Activated T-helper 1 cell treated with anti-CD3 and anti-CD28 coated beads, Interleukin-2, amount 50 U/mL, for 16 hours (primary cell): ENCODE data around the gene CHN2.

Experiments
- DNase-seq, 2 donors: peaks; one replicate each; pipeline ENCODE4 v3.0.0-alpha.2; 2020; ENCODE audit warnings: low read depth in 1 of 2, low spot score in 1 of 2

The CHN2 gene

DNA sequence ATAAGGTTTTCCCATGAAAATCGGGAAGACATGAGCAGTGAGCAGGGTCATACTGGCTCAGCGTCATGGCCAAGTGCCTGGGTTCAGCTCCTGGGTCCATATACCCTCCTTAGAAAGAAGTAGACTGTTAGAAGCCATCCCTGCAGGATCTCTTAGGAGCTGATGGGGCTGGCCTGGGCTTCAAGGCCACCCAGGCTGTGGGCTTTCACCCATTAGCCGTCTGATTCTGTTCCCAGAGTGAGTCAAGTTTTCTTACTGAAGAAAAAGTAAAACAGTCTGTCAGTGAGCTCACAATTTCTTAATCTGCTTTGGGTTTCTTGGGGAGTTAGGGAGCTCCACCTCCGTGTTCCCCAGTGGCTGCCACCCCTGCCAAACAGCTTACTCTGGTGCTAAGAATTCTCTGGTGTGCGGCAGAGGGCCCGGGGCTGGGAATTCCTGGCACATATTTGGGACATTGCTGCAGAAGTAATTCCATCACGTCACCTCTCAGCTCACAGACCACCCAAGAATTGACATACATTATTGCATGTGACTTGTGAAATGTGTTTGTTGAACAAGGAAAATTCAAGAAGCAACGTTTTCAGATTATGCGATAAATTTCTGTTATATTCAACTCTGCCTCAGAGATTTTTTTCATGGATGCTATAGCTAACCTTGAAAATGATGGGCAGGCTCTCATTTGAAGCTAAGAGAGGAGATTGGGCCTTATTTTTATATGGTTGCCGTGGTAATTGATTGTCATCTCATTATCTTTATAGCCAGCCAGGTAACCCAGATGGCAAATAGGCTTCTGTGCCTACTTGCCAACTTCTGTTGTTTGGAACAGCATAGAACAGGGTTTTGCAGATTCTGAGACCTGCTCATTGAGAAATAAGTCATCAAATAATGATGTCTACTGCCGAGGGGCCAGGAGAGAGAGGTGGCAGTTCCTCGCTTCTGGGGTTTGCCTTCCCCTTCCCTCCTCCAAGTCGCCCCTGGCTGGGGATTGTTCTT, 166.4 kb downstream of the CHN2 start:
- DNase-seq = no peak

GRCh38 chr7:29362380-29362779, 167.8 kb downstream of the CHN2 start:
- no peak for DNase-seq

DNA sequence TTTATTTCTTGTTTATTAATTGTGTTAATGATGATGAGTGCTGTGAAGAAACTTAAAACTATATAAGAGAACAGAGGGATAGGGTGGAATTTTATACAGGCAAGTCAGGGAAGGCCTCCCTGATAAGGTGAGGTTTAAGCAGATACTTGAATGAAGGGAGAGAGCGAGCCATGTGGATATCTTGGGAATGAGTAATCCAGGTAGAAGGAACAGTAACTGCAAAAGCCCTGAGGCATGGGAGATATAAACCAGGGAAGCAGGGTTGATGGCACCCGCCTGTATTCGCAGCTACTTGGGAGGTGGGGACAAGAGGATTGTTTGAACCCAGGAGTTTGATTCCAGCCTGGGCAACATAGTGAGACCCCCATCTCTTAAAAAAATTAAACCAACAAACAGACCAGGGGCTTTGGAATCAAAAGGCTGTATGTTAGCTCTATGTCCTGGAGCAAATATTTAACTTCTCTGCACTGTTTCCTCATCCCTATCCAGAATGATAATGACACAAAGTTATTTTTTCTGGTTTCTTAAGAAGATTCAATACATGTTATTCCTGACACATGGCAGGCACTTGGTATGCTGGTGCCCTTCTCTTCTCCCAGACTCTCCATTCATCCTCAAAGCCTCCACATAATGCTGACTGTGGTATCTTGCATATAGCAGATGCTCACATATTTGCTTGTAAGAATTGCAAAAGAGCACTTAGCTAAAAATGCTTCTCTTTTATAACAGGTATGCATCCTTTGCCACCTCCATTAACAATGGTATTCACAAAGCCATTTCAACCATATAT, 169.3 kb downstream of the CHN2 start:
- no peak for DNase-seq

- DNase-seq = no peak
Observed at GRCh38 chr7:29364661-29365060, 170.1 kb downstream of the CHN2 start.

DNA sequence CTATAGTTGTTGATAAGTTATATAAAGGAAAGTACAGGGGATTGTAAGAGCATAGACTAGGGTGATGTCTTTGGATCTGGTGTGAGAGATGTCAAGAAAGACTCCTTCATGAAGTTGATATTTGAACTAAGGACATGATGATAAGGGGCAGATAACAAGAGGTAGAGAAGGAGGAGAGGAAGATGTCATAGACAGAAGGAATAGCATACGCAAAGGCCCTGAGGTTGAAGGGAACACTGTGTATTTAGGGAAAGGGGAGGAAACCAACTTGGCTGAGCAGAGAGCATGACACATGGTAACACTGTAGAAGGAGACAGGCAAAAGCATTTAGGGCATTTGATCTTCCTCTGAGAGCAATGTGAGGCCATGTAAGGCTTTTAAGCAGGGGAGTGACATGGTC, 170.8 kb downstream of the CHN2 start:
- DNase-seq = no peak

GRCh38 chr7:29367784-29368183, 173.2 kb downstream of the CHN2 start:
- no peak for DNase-seq

GRCh38 chr7:29369909-29370488, 175.4 kb downstream of the CHN2 start:
- DNase-seq = no peak

GRCh38 chr7:29370531-29371314, 176.1 kb downstream of the CHN2 start:
- no peak for DNase-seq

DNA sequence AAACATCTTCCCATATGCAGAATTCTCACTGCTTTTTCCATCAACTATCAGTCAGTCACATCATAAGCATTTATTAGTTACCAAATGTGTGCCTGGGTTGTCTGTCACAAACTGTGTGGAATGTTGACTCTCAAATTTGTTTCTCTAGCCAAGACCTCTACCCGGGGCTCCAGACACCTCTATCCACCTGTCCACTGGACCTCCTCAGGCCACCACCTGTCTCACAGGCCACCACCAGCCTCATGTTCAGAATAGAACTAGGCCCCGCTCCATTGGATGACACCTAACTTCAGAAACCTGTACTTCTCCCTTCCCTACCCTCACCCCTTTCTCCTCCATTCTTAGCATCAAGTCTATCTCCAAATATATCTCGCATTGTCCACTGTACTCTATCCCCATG, 176.9 kb downstream of the CHN2 start:
- no peak for DNase-seq

DNA sequence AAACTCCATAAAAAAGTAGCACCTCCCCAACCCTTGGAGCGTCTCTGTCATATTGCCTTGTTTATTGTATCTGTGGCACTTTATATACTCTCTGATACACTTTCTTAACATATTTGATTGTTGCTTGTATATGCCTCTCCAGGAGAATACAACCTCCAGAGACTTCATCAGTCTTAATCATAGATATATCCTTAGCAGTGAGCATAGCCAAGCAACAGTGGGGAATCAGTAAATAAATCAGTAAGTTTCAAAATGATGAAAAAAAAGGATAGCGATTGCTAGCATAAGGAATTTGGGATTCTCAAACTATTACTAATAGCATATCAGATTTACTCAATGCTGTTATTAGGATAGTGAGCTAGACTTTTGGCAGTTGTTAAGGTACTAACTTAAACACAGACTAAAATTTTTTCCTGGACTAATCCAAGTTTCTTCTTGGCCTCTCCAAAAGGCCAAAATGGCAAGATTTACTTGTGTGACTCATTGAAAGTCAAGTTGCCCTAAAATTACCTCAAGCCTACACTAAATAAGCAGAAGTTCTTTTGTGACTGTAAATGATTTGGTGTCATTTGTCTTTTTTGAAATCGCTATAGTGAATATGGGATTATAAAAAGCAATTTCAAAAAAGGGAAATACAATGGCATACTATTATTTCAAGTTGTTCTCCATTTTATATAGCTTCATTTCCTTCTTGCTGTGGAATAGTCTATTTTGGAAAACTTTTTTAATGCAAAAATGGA, 177.9 kb downstream of the CHN2 start:
- DNase-seq = no peak

GRCh38 chr7:29375641-29376562, 181.3 kb downstream of the CHN2 start:
- DNase-seq = no peak

GRCh38 chr7:29377718-29378117, 183.1 kb downstream of the CHN2 start:
- no peak for DNase-seq

DNA sequence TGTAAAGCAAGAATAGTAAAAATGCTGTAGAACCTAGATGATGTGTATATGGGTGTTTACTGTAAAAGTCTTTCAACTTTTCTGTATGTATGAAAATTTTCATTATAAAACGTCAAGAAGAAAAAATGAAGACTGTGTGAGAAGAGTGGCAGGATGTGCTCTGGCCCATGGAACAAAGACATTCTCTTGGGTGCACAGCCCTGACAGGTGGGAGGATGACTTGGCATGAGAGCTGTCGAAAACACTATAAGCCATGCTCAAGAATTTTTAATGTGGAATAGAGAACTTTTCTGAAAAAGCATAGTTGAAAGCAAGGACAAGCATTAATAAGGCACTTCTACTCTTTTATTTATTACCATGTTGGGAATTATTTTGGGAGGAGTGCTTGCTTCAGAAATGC, 185.0 kb downstream of the CHN2 start:
- DNase-seq = no peak

DNA sequence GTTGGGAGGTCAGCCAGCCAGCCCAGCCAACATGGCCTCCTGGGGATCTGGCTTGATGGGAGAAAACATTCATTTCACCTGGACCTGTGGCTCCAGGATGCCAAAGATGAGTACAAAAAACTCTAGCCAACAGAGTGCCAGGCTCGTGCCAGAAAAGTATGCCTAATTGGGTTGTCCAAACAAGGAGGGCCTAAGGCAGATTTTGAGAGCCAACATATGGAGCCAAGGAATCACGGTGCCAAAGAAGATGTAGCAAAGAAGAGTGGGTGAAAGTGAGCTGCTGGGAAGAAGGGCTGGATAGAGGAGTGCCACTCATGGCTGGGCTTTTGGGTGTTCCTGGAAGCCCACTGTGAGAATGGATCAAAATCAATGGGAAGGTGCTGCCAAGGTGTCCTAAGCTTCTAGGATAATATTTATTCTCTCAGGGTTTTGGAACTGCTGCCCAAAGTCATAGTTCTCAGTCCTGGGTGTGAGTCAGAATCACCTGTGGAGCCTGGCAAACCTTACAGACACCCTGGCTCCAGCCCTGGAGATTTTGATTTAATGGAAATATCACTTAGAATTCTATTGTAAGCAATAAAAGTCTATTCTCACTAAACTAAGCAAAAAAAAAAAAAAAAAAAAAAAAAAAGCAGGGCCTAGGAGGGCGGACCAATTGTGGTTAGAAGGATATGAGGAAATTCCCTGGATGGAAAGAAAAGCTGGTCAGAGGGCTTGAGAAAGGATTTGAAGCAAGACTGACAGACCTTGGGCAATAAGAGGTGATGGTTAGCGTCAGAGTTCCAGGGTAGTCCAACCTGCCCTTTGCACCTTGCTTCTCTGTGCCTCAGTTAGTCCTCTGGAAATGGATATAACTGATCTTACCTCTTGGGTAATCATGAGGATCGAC, 186.9 kb downstream of the CHN2 start:
- no peak for DNase-seq

DNA sequence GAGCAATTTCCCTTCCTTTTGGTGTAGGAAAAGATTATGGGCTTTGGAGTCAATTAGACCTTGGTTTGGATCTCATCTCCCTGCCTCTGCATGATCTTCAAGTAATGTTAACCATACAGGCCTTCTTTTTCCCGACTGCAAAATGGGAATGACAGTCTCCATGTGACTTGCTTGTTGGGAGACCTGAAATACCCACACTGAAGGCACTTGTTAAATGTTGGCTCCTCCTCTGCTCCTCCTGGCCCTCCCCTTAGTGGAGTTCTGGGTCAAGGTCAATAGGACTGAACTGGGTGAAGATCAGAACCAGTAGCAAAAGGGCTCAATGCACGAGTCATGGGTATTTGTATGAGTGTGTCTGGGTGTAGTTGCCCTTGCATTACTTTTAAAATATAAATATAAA, 189.7 kb downstream of the CHN2 start:
- DNase-seq = no peak

DNA sequence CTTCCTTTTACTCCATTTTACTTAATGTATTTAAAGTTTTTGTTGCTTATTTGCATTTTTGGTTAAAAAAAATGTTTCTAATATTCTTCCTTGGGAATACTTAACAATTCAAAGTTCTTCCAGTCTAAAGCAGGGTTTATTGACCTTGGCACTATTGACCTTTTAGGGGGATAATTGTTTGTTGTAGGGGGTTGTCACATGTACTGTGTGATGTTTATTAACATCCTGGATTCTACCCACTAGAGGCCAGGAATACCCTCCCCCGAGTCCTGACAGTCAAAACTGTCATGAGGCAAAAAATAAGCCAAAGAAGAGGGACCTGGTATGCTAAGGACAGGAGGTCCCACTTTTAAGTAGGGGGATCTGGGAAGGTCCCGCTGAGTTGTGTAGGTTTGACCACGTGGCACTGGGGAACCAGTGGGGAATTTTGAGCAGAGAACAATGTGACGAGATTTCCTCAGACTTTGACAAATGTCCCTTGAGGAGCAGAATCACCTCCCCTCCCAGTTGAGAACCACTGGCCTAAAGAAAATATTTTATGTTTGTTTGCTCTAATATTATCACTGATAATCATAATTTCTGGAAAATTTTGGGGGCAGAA, 190.7 kb downstream of the CHN2 start:
- DNase-seq = no peak

DNA sequence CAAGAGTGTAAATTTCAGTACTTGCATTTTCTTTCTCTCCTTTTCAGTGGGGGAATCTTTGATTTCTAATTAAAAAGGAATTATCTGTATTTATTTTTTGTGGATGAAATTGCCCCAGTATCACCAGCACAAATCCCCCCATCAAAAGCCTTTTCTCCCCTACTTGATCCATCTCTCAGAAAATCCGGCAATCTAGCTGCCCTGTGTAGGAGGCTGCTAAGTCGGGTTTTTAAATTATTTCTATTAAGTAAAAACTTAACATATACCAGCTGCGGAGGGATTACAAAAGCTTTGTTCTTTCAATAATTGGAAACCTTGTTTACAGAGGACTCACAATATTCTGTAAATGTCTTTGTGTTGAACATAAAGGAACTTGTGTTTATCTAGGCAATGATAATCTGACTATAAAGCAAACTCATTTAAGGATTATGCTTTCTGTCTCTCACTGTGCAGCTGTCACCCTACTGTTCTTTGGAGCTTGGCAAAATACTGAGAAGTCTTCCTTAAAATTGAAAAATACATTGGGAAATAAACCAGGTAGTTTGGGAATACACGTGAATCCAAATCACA, 191.7 kb downstream of the CHN2 start:
- DNase-seq = no peak

GRCh38 chr7:29391262-29391661, 196.7 kb downstream of the CHN2 start:
- no peak for DNase-seq
